ENCODE results near the gene ESRRG. TPM values are rescaled to one million over a fixed set of nuclear protein-coding genes. Genes with fewer than 3 reads are reported as not detected.

The ESRRG gene
- total and polyA plus RNA-seq, 4 donors: 0.19 to 4.5 (median 1.3) TPM

DNA sequence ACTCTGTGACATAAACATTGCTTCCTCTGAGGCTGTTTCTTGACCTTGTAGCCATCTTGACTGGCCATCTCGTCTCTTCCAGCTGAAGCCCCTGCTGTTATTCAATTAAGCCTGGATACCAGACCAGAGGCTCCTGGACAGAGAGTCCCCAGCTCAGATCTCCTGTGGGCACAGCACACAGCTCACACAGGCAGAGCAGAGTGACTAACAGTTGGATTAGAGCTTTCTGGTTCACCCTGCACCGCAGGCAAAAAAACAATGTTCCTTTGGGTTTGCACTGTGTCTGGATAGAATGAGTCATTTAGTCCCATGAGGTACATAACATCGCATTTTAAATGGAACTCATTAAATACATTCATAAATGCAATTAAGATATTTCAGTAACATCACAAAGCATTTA, 266.5 kb downstream of the ESRRG start:
- no peaks in the 10 kb centered on the region for H3K4me1 ChIP-seq (ENCODE audit: control insufficient read depth in 5 of 5, insufficient read depth in 5 of 5, low read length in 5 of 5)
- WGBS, 2 donors: 76 to 79% methylated on average over 3 of the region's 3 CpGs
- no peak overlapping the region for H3K4me3 ChIP-seq
- no peak overlapping the region for H3K9ac ChIP-seq (ENCODE audit: insufficient read depth in 1 of 2, low read length in 2 of 2)
- no peaks in the 10 kb centered on the region for H3K36me3 ChIP-seq (ENCODE audit: control insufficient read depth in 4 of 4, insufficient read depth in 4 of 4, low read length in 4 of 4)
- H3K27me3 ChIP-seq (ENCODE audit: control insufficient read depth in 3 of 3, insufficient read depth in 3 of 3, low read length in 2 of 3): no peaks in the 10 kb centered on the region
- no peaks in the 10 kb centered on the region for H3K9me3 ChIP-seq (ENCODE audit: control insufficient read depth in 4 of 4, insufficient read depth in 3 of 4, low read length in 3 of 4)
- DNase-seq (no peak), ATAC-seq (ENCODE audit: insufficient read depth, low FRiP score) (no peak)
- TF ChIP-seq, protein P1, sequence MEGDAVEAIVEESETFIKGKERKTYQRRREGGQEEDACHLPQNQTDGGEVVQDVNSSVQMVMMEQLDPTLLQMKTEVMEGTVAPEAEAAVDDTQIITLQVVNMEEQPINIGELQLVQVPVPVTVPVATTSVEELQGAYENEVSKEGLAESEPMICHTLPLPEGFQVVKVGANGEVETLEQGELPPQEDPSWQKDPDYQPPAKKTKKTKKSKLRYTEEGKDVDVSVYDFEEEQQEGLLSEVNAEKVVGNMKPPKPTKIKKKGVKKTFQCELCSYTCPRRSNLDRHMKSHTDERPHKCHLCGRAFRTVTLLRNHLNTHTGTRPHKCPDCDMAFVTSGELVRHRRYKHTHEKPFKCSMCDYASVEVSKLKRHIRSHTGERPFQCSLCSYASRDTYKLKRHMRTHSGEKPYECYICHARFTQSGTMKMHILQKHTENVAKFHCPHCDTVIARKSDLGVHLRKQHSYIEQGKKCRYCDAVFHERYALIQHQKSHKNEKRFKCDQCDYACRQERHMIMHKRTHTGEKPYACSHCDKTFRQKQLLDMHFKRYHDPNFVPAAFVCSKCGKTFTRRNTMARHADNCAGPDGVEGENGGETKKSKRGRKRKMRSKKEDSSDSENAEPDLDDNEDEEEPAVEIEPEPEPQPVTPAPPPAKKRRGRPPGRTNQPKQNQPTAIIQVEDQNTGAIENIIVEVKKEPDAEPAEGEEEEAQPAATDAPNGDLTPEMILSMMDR (IDR thresholded peaks at IDR 0.05; ENCODE audit: control extremely low read depth, extremely low read depth): no peak
- H3K27ac ChIP-seq (ENCODE audit: low read depth in 1 of 2, low read length in 1 of 2): no peak overlapping the region

DNA sequence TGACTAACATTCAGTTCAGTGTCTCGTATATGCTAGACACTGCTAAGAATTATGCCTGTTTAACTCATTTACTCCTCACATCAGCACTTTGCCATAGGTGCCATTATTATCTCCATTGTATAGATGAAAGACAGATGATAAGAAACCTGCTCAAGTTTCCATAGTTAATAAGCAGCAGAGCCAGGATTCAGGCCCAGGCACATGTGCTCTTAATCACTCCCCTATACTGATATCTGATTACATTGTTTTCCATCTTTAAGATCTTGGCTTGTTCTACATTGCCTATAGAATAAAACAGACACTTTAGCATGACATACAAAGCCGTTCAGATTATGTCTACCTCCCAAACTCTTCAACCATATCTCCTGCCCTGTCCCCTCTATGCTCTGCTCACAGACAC, 269.5 kb downstream of the ESRRG start:
- H3K36me3 ChIP-seq (ENCODE audit: control insufficient read depth in 4 of 4, insufficient read depth in 4 of 4, low read length in 4 of 4): no peaks in the 10 kb centered on the region
- no peak for DNase-seq
- 61 to 83% methylated on average over 2 of the region's 2 CpGs for WGBS, 2 donors
- no peaks in the 10 kb centered on the region for H3K4me1 ChIP-seq (ENCODE audit: control insufficient read depth in 5 of 5, insufficient read depth in 5 of 5, low read length in 5 of 5)
- no peak overlapping the region for H3K9ac ChIP-seq (ENCODE audit: insufficient read depth in 1 of 2, low read length in 2 of 2)
- H3K27me3 ChIP-seq (ENCODE audit: control insufficient read depth in 3 of 3, insufficient read depth in 3 of 3, low read length in 2 of 3): no peaks in the 10 kb centered on the region
- peaks cover 0 to 2% (median 0%) of the 10 kb centered on the region in 4 donors for H3K9me3 ChIP-seq (ENCODE audit: control insufficient read depth in 4 of 4, insufficient read depth in 3 of 4, low read length in 3 of 4)
- H3K27ac ChIP-seq (ENCODE audit: low read depth in 1 of 2, low read length in 1 of 2): no peak overlapping the region
- ATAC-seq (ENCODE audit: insufficient read depth, low FRiP score): no peak
- TF ChIP-seq, protein P1 (IDR thresholded peaks at IDR 0.05; ENCODE audit: control extremely low read depth, extremely low read depth): no peak
- H3K4me3 ChIP-seq: no peak overlapping the region

Measured in lung (tissue), 12 donors.